22Rv1 (cell line): ENCODE data around the gene RASAL1.

Experiments used
- CTCF ChIP-seq: fragments of 450-650 bp; IDR thresholded peaks from 2 replicates; pipeline ENCODE4 v1.5.1; 2017; ENCODE audit warnings: mild to moderate bottlenecking
- ZFX ChIP-seq: fragments of 450-650 bp; IDR thresholded peaks from 2 replicates; pipeline ENCODE4 v1.6.1; 2017; ENCODE audit warnings: antibody characterized with exemption, borderline replicate concordance

GRCh38 chr12:113165521-113166450 lies 30.2 kb upstream of the RASAL1 start:
- no peak for TF ChIP-seq CTCF
- TF ChIP-seq ZFX, result no peak
